Measurements from ENCODE around the gene ZNF337.

ZNF337 gene

DNA sequence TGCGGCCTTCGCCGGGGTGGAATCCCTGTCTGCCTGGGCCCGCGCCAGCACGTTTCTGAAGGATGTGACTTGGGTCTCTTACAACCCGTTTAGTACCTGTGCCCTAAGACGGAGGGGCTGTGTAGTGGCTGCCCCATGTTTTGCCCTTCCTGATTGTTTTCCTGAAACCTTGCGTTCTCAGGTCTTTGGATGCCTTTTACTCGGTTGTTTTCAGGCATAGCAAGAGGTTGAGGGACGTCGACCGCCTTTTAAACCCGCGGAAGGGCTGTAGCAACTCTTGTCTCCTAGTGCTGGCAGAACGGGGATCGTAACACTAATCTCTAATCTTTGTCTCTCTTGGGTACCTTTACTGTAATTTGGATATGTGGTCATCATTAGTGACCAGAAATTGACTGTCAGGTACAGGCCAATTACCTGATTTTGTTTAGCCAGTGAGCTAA, 72.1 kb downstream of the ZNF337 start:
- no peak for DNase-seq

Data from EL (cell line).